Urothelium cell line (cell line): ENCODE results near the gene ZNF14.
"Not testable (repeated sequence)": the region's sequence is repeated elsewhere in the genome, so short reads cannot be mapped to it uniquely, and the experiment has no call there.

Experiments used
- DNase-seq: peaks from one replicate; pipeline ENCODE4 v3.0.0; 2011; ENCODE audit warnings: low spot score, mixed read lengths
- FAIRE-seq: peaks from 2 replicates; lab custom pipeline; 2011; peaks lifted over from hg19 to GRCh38; lab: Jason Lieb, UNC

The ZNF14 gene

GRCh38 chr19:19732579-19733501 lies at the start of gene ZNF14:
TSS of gene ZNF14 (minus strand) at chr19:19733112. CDS start at chr19:19732958, 154 bp downstream.
- FAIRE-seq: no peak

GRCh38 chr19:19781791-19782190 lies 48.9 kb upstream of the ZNF14 start:
- not testable (repeated sequence) for FAIRE-seq, DNase-seq

More at GRCh38 chr19:19732579-19733501, at the start of gene ZNF14:
- peak; percentile 79 for DNase-seq

GRCh38 chr19:19778666-19779065 lies 45.8 kb upstream of the ZNF14 start:
- no peak for FAIRE-seq
- DNase-seq: no peak

GRCh38 chr19:19777692-19778091 lies 44.8 kb upstream of the ZNF14 start:
- DNase-seq (no peak), FAIRE-seq (no peak)

- no peak for FAIRE-seq
Observed at GRCh38 chr19:19776206-19777008, 43.5 kb upstream of the ZNF14 start.

GRCh38 chr19:19775891-19776205 lies 42.9 kb upstream of the ZNF14 start:
- peak; percentile 4 for DNase-seq
- no peak for FAIRE-seq

More at GRCh38 chr19:19776206-19777008, 43.5 kb upstream of the ZNF14 start:
- DNase-seq: peak; percentile 70

GRCh38 chr19:19774354-19775033 lies 41.6 kb upstream of the ZNF14 start:
- FAIRE-seq (no peak), DNase-seq (no peak)

GRCh38 chr19:19771963-19772362 lies 39.1 kb upstream of the ZNF14 start:
- not testable (repeated sequence) for DNase-seq, FAIRE-seq

- DNase-seq, FAIRE-seq: not testable (repeated sequence)
Observed at GRCh38 chr19:19769971-19770370, 37.1 kb upstream of the ZNF14 start.

- no peak for FAIRE-seq
- no peak for DNase-seq
Observed at GRCh38 chr19:19758164-19758563, 25.3 kb upstream of the ZNF14 start.

GRCh38 chr19:19752760-19753403 lies 20.0 kb upstream of the ZNF14 start:
- DNase-seq: no peak
- FAIRE-seq: no peak

GRCh38 chr19:19751846-19752245 lies 18.9 kb upstream of the ZNF14 start:
- DNase-seq: no peak
- FAIRE-seq: no peak

- no peak for DNase-seq
- FAIRE-seq: no peak
Observed at GRCh38 chr19:19750842-19751790, 18.2 kb upstream of the ZNF14 start.

- no peak for DNase-seq
- FAIRE-seq: no peak
Observed at GRCh38 chr19:19749908-19750841, 17.3 kb upstream of the ZNF14 start.

GRCh38 chr19:19749117-19749907 lies 16.4 kb upstream of the ZNF14 start:
- DNase-seq: no peak

GRCh38 chr19:19748249-19748938 lies 15.5 kb upstream of the ZNF14 start:
- FAIRE-seq (no peak), DNase-seq (no peak)

More at GRCh38 chr19:19749117-19749907, 16.4 kb upstream of the ZNF14 start:
- no peak for FAIRE-seq
